ENCODE measurements around the gene HP1BP3. TPM values are rescaled to one million over a fixed set of nuclear protein-coding genes. Genes with fewer than 3 reads are reported as not detected.

Gene HP1BP3
- total RNA-seq, 1 experiment from 2014 or later, result 207 TPM

DNA sequence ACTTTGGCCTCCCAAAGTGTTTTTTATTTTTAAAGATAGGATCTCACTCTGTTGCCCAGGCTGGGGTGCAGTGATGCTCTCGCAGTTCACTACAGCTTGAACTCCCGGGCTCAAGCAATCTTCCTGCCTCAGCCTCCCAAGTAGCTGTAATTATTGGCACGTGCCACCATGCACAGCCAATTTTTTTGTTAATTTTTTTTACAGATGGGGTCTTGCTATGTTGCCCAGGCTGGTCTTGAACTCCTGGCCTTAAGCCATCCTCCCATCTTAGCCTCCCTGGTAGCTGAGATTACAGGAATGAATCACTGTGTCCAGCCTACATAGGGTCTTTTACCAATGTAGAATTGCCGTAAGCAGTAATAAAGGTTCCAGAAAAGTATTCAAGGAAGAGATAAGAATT is 49.1 kb upstream of the HP1BP3 start:
- no peak overlapping the region for H3K27ac ChIP-seq (ENCODE audit: low read depth, low read length)
- no peak overlapping the region for H3K9ac ChIP-seq (ENCODE audit: low read length)
- no peak overlapping the region for H2AFZ ChIP-seq (ENCODE audit: low read depth, low read length, poor library complexity, severe bottlenecking)
- BruUV-seq (replicated peaks), result no TSS peak
- DNase-seq (ENCODE audit: low read depth, low spot score) (no peak), ATAC-seq (no peak)
- no peak overlapping the region for H3K4me3 ChIP-seq (replicated peaks in 1 of 2; ENCODE audit: low read depth in 1 of 2, low read length in 2 of 2)
- no peak overlapping the region for H3K4me2 ChIP-seq (ENCODE audit: low read length)
- ChIA-PET RAD21 (ENCODE audit: low non-redundant PET in 1 of 2, low total read pairs in 2 of 2, uncharacterized antibody in 2 of 2, unreplicated experiment in 2 of 2) (no interaction called here), POLR2A (no interaction called here), CTCF (no interaction called here)
- H3K79me2 ChIP-seq (ENCODE audit: insufficient read depth, low read length), result no peaks in the 10 kb centered on the region
- no peaks in the 10 kb centered on the region for H4K20me1 ChIP-seq (ENCODE audit: insufficient read depth)
- intact Hi-C loops (cut with micrococcal nuclease), result no loop called here
- TF ChIP-seq, protein P1, sequence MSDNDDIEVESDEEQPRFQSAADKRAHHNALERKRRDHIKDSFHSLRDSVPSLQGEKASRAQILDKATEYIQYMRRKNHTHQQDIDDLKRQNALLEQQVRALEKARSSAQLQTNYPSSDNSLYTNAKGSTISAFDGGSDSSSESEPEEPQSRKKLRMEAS (IDR thresholded peaks at IDR 0.05), result no peak
- no peak for TF ChIP-seq POLR2AphosphoS5 (IDR thresholded peaks at IDR 0.05; ENCODE audit: low read depth, low read length)
- TF ChIP-seq EZH2phosphoT487 (IDR thresholded peaks at IDR 0.05; ENCODE audit: borderline replicate concordance), result no peak
- TF ChIP-seq, protein P2, sequence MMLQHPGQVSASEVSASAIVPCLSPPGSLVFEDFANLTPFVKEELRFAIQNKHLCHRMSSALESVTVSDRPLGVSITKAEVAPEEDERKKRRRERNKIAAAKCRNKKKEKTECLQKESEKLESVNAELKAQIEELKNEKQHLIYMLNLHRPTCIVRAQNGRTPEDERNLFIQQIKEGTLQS (IDR thresholded peaks at IDR 0.05), result no peak
- H3K27me3 ChIP-seq (ENCODE audit: insufficient read depth, low read length), result no peaks in the 10 kb centered on the region
- no peaks in the 10 kb centered on the region for H3K4me1 ChIP-seq (ENCODE audit: control insufficient read depth in 1 of 2, insufficient read depth in 2 of 2, low read length in 2 of 2)
- H3K36me3 ChIP-seq (ENCODE audit: control insufficient read depth in 1 of 2, insufficient read depth in 2 of 2, low read length in 2 of 2), result peaks cover 0 to 3% of the 10 kb centered on the region in 2 experiments; a peak in 1 of 4 replicates
- H3K9me2 ChIP-seq (ENCODE audit: insufficient read depth), result no peaks in the 10 kb centered on the region
- H3K9me3 ChIP-seq (ENCODE audit: control insufficient read depth in 1 of 2, insufficient read depth in 1 of 2, low read depth in 1 of 2, low read length in 2 of 2), result no peaks in the 10 kb centered on the region

DNA sequence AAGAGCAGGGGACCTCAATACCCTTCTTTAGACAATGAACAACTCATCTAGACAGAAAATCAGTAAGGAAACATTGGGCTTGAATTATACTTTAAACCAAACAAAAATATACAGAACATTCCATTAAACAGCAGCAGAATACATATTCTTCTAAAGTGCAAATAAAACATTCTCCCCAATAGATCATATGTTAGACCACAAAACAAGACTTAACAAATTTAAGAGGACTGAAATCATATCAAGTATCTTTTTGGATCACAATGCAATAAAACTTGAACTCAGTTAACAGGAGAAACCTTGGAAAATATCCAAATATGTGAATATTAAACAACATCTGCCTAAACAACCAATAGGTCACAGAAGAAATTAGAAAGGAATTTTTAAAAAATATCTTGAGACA is 47.7 kb upstream of the HP1BP3 start:
- TF ChIP-seq, protein P1 (IDR thresholded peaks at IDR 0.05), result no peak
- TF ChIP-seq ZNF274 (IDR thresholded peaks at IDR 0.05; ENCODE audit: low read depth, low read length) (no peak), EGR1 (IDR thresholded peaks at IDR 0.05; ENCODE audit: low read depth) (no peak), SP1 (IDR thresholded peaks at IDR 0.05; ENCODE audit: low read depth) (no peak), CEBPB (IDR thresholded peaks at IDR 0.05; ENCODE audit: low read depth) (no peak), ELF1 (IDR thresholded peaks at IDR 0.05; ENCODE audit: borderline replicate concordance, low read depth) (no peak), YY1 (IDR thresholded peaks at IDR 0.05; ENCODE audit: extremely low read depth, insufficient replicate concordance, low read depth, low read length) (no peak), JUND (IDR thresholded peaks at IDR 0.05) (no peak), ZFX (IDR thresholded peaks at IDR 0.05) (no peak), EZH2 (IDR thresholded peaks at IDR 0.05) (no peak), CBX3 (IDR thresholded peaks at IDR 0.05; ENCODE audit: low read depth) (no peak), SIN3A (IDR thresholded peaks at IDR 0.05; ENCODE audit: low read depth) (no peak)
- Histone ChIP-seq H3K36me3 (ENCODE audit: control insufficient read depth in 1 of 2, insufficient read depth in 2 of 2, low read length in 2 of 2) (no peaks in the 10 kb centered on the region), H3K4me3 (replicated peaks in 1 of 2; ENCODE audit: low read depth in 1 of 2, low read length in 2 of 2) (no peak overlapping the region), H3K4me2 (ENCODE audit: low read length) (no peak overlapping the region), H3K9me3 (ENCODE audit: control insufficient read depth in 1 of 2, insufficient read depth in 1 of 2, low read depth in 1 of 2, low read length in 2 of 2) (no peaks in the 10 kb centered on the region), H2AFZ (ENCODE audit: low read depth, low read length, poor library complexity, severe bottlenecking) (no peak overlapping the region), H4K20me1 (ENCODE audit: insufficient read depth) (no peaks in the 10 kb centered on the region; the same call in 1 of the 2 replicates), H3K27ac (ENCODE audit: low read depth, low read length) (no peak overlapping the region), H3K9me2 (ENCODE audit: insufficient read depth) (no peaks in the 10 kb centered on the region), H3K9ac (ENCODE audit: low read length) (no peak overlapping the region), H3K27me3 (ENCODE audit: insufficient read depth, low read length) (no peaks in the 10 kb centered on the region), H3K4me1 (ENCODE audit: control insufficient read depth in 1 of 2, insufficient read depth in 2 of 2, low read length in 2 of 2) (no peaks in the 10 kb centered on the region), H3K79me2 (ENCODE audit: insufficient read depth, low read length) (no peaks in the 10 kb centered on the region)
- DNase-seq (ENCODE audit: low read depth, low spot score) (no peak), ATAC-seq (no peak)
- no TSS peak for BruUV-seq (replicated peaks)
- intact Hi-C loops (cut with micrococcal nuclease), result no loop called here
- RAD21 ChIA-PET (ENCODE audit: low non-redundant PET in 1 of 2, low total read pairs in 2 of 2, uncharacterized antibody in 2 of 2, unreplicated experiment in 2 of 2), result no interaction called here
- CTCF ChIA-PET, result no interaction called here
- POLR2A ChIA-PET, result no interaction called here

Measured in HCT116 (cell line).